HEK293 (cell line): ENCODE results near the gene MDFI.
A peak's percentile ranks its signal among the peaks of the same experiment; 100 is the strongest.

Experiments used
- KLF1 ChIP-seq: fragments of 450-650 bp; formaldehyde crosslinking; IDR thresholded peaks from 2 replicates; pipeline ENCODE4 v1.5.1; 2016; ENCODE audit warnings: missing biosample characterization, missing genetic modification characterization
- KLF10 ChIP-seq: fragments of 450-650 bp; IDR thresholded peaks from 2 replicates; pipeline ENCODE4 v1.5.1; 2018; ENCODE audit warnings: missing biosample characterization, mild to moderate bottlenecking, missing genetic modification characterization
- KLF16 ChIP-seq: fragments of 450-650 bp; formaldehyde crosslinking; IDR thresholded peaks from 2 replicates; pipeline ENCODE4 v1.5.1; 2017; ENCODE audit warnings: missing biosample characterization, missing genetic modification characterization
- PRDM10 ChIP-seq: fragments of 450-650 bp; formaldehyde crosslinking; IDR thresholded peaks from 2 replicates; pipeline ENCODE4 v1.5.1; 2016; ENCODE audit warnings: missing biosample characterization, missing genetic modification characterization
- SP3 ChIP-seq: fragments of 450-650 bp; formaldehyde crosslinking; IDR thresholded peaks from 2 replicates; pipeline ENCODE4 v1.5.1; 2016; ENCODE audit warnings: missing biosample characterization, missing genetic modification characterization
- TSHZ1 ChIP-seq: fragments of 450-650 bp; formaldehyde crosslinking; IDR thresholded peaks from 2 replicates; pipeline ENCODE4 v1.5.1; 2016; ENCODE audit warnings: missing biosample characterization, missing genetic modification characterization, borderline replicate concordance
- ZBTB21 ChIP-seq: fragments of 450-650 bp; formaldehyde crosslinking; IDR thresholded peaks from 2 replicates; pipeline ENCODE4 v1.5.1; 2017; ENCODE audit warnings: missing biosample characterization, missing genetic modification characterization
- ZNF112 ChIP-seq: fragments of 450-650 bp; formaldehyde crosslinking; IDR thresholded peaks from 2 replicates; pipeline ENCODE4 v1.5.0; 2017; ENCODE audit warnings: missing biosample characterization, missing genetic modification characterization
- ZNF132 ChIP-seq: fragments of 450-650 bp; formaldehyde crosslinking; IDR thresholded peaks from 2 replicates; pipeline ENCODE4 v1.5.1; 2017; ENCODE audit warnings: missing biosample characterization, missing genetic modification characterization, borderline replicate concordance
- ZNF133 ChIP-seq: fragments of 450-650 bp; formaldehyde crosslinking; IDR thresholded peaks from 2 replicates; pipeline ENCODE4 v1.5.1; 2016; ENCODE audit warnings: missing biosample characterization, missing genetic modification characterization
- ZNF140 ChIP-seq: fragments of 450-650 bp; formaldehyde crosslinking; IDR thresholded peaks from 2 replicates; pipeline ENCODE4 v1.5.1; 2016; ENCODE audit warnings: missing biosample characterization, missing genetic modification characterization
- ZNF157 ChIP-seq: fragments of 450-650 bp; formaldehyde crosslinking; IDR thresholded peaks from 2 replicates; pipeline ENCODE4 v1.5.1; 2016; ENCODE audit warnings: missing biosample characterization, missing genetic modification characterization
- ZNF169 ChIP-seq: fragments of 450-650 bp; formaldehyde crosslinking; IDR thresholded peaks from 2 replicates; pipeline ENCODE4 v1.5.1; 2016; ENCODE audit warnings: missing biosample characterization, missing genetic modification characterization
- ZNF175 ChIP-seq: fragments of 450-650 bp; formaldehyde crosslinking; IDR thresholded peaks from 2 replicates; pipeline ENCODE4 v1.5.1; 2016; ENCODE audit warnings: missing biosample characterization, missing genetic modification characterization
- ZNF19 ChIP-seq: fragments of 450-650 bp; formaldehyde crosslinking; IDR thresholded peaks from 2 replicates; pipeline ENCODE4; 2016; ENCODE audit warnings: missing biosample characterization, missing genetic modification characterization, low read depth
- ZNF239 ChIP-seq: fragments of 450-650 bp; formaldehyde crosslinking; IDR thresholded peaks from 2 replicates; pipeline ENCODE4 v1.5.1; 2016; ENCODE audit warnings: missing biosample characterization, missing genetic modification characterization
- ZNF394 ChIP-seq: fragments of 450-650 bp; formaldehyde crosslinking; IDR thresholded peaks from 2 replicates; pipeline ENCODE4 v1.5.1; 2016; ENCODE audit warnings: missing biosample characterization, missing genetic modification characterization, mild to moderate bottlenecking, moderate library complexity, borderline replicate concordance
- ZNF404 ChIP-seq: fragments of 450-650 bp; formaldehyde crosslinking; IDR thresholded peaks from 2 replicates; pipeline ENCODE4 v1.5.1; 2017; ENCODE audit warnings: missing biosample characterization, missing genetic modification characterization
- ZNF514 ChIP-seq: fragments of 450-650 bp; formaldehyde crosslinking; IDR thresholded peaks from 2 replicates; pipeline ENCODE4 v1.5.1; 2016; ENCODE audit warnings: missing biosample characterization, missing genetic modification characterization
- ZNF555 ChIP-seq: fragments of 450-650 bp; formaldehyde crosslinking; conservative IDR thresholded peaks from 2 replicates; pipeline ENCODE4 v1.5.1; 2017; ENCODE audit warnings: missing biosample characterization, mild to moderate bottlenecking, missing genetic modification characterization, inconsistent platforms
- ZNF560 ChIP-seq: fragments of 450-650 bp; formaldehyde crosslinking; IDR thresholded peaks from 2 replicates; pipeline ENCODE4 v1.5.1; 2017; ENCODE audit warnings: missing biosample characterization, missing genetic modification characterization, borderline replicate concordance
- ZNF629 ChIP-seq: fragments of 450-650 bp; formaldehyde crosslinking; IDR thresholded peaks from 2 replicates; pipeline ENCODE4 v1.5.1; 2017; ENCODE audit warnings: missing biosample characterization, missing genetic modification characterization
- ZNF747 ChIP-seq: fragments of 450-650 bp; formaldehyde crosslinking; IDR thresholded peaks from 2 replicates; pipeline ENCODE4 v1.5.1; 2016; ENCODE audit warnings: missing biosample characterization, missing genetic modification characterization
- ZNF776 ChIP-seq: fragments of 450-650 bp; formaldehyde crosslinking; IDR thresholded peaks from 2 replicates; pipeline ENCODE4 v1.5.0; 2017; ENCODE audit warnings: missing biosample characterization, missing genetic modification characterization, borderline replicate concordance
- ZNF792 ChIP-seq: fragments of 450-650 bp; formaldehyde crosslinking; IDR thresholded peaks from 2 replicates; pipeline ENCODE4 v1.5.1; 2016; ENCODE audit warnings: missing biosample characterization, missing genetic modification characterization
- TF ChIP-seq, protein P1 (sequence below): fragments of 450-650 bp; formaldehyde crosslinking; IDR thresholded peaks from 2 replicates; pipeline ENCODE4 v1.5.1; 2016; ENCODE audit warnings: missing biosample characterization, missing genetic modification characterization, low read depth
- TF ChIP-seq, protein P2 (sequence below): fragments of 450-650 bp; IDR thresholded peaks from 2 replicates; pipeline ENCODE4 v1.5.1; 2018; ENCODE audit warnings: missing biosample characterization, mild to moderate bottlenecking, missing genetic modification characterization
- TF ChIP-seq, protein P3 (sequence below): fragments of 450-650 bp; formaldehyde crosslinking; IDR thresholded peaks from 2 replicates; pipeline ENCODE4 v1.5.1; 2017; ENCODE audit warnings: missing biosample characterization, missing genetic modification characterization

Gene MDFI

GRCh38 chr6:41607036-41607435 lies 31.2 kb upstream of the MDFI start (continued):
- TF ChIP-seq ZNF560 (tag by site-specific recombination) (0 out of 2 replicates have a peak, but pooled peaks have one; percentile 44), ZNF157 (no peak), ZNF169 (tag by site-specific recombination) (no peak), TSHZ1 (tag by site-specific recombination) (no peak; the same call in 1 of the 2 replicates), ZNF140 (peak; percentile 42; the same call in 1 of the 2 replicates), ZNF239 (tag by site-specific recombination) (no peak), ZNF555 (peak; percentile 90), ZNF404 (tag by site-specific recombination) (peak; percentile 60; the same call in 1 of the 2 replicates), ZNF514 (tag by site-specific recombination) (no peak), ZNF629 (0 out of 2 replicates have a peak, but pooled peaks have one; percentile 55), KLF1 (tag by site-specific recombination) (no peak), ZNF19 (tag by site-specific recombination) (0 out of 2 replicates have a peak, but pooled peaks have one; percentile 45), ZNF112 (no peak), ZNF776 (no peak), KLF10 (tag by site-specific recombination) (no peak), KLF16 (no peak), ZNF394 (tag by site-specific recombination) (peak; percentile 97), ZNF747 (no peak), ZBTB21 (tag by site-specific recombination) (peak; percentile 54; the same call in 1 of the 2 replicates), ZNF132 (no peak), ZNF175 (tag by site-specific recombination) (no peak), PRDM10 (tag by site-specific recombination) (no peak), ZNF133 (tag by site-specific recombination) (no peak), SP3 (tag by site-specific recombination) (no peak), ZNF792 (tag by site-specific recombination) (no peak)
- TF ChIP-seq, protein P1, sequence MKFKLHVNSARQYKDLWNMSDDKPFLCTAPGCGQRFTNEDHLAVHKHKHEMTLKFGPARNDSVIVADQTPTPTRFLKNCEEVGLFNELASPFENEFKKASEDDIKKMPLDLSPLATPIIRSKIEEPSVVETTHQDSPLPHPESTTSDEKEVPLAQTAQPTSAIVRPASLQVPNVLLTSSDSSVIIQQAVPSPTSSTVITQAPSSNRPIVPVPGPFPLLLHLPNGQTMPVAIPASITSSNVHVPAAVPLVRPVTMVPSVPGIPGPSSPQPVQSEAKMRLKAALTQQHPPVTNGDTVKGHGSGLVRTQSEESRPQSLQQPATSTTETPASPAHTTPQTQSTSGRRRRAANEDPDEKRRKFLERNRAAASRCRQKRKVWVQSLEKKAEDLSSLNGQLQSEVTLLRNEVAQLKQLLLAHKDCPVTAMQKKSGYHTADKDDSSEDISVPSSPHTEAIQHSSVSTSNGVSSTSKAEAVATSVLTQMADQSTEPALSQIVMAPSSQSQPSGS (tag by site-specific recombination): no peak
- TF ChIP-seq, protein P2, sequence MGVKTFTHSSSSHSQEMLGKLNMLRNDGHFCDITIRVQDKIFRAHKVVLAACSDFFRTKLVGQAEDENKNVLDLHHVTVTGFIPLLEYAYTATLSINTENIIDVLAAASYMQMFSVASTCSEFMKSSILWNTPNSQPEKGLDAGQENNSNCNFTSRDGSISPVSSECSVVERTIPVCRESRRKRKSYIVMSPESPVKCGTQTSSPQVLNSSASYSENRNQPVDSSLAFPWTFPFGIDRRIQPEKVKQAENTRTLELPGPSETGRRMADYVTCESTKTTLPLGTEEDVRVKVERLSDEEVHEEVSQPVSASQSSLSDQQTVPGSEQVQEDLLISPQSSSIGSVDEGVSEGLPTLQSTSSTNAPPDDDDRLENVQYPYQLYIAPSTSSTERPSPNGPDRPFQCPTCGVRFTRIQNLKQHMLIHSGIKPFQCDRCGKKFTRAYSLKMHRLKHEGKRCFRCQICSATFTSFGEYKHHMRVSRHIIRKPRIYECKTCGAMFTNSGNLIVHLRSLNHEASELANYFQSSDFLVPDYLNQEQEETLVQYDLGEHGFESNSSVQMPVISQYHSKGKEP: no peak
- TF ChIP-seq, protein P3, sequence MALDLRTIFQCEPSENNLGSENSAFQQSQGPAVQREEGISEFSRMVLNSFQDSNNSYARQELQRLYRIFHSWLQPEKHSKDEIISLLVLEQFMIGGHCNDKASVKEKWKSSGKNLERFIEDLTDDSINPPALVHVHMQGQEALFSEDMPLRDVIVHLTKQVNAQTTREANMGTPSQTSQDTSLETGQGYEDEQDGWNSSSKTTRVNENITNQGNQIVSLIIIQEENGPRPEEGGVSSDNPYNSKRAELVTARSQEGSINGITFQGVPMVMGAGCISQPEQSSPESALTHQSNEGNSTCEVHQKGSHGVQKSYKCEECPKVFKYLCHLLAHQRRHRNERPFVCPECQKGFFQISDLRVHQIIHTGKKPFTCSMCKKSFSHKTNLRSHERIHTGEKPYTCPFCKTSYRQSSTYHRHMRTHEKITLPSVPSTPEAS (tag by site-specific recombination): no peak
